H1 (cell line): ENCODE data around the gene FAM53A. TPM values are rescaled to one million over a fixed set of nuclear protein-coding genes. Genes with fewer than 3 reads are reported as not detected.

Experiments
- CTCF ChIA-PET: fragments of 300-600 bp; sonication (Branson Sonifier 250); formaldehyde crosslinking; loops from one replicate; lab custom pipeline; 2021; ENCODE audit not compliant: partially characterized antibody; lab: Charles Lee
- POLR2A ChIA-PET: fragments of 300-600 bp; sonication (Branson Sonifier 250); formaldehyde crosslinking; loops from one replicate; lab custom pipeline; 2021; ENCODE audit warnings: inconsistent platforms; ENCODE audit not compliant: partially characterized antibody; lab: Charles Lee
- DNase-seq, 2 experiments: peaks; one replicate each; pipeline versions ENCODE4 v3.0.0 to v3.0.0-alpha.2; 2010 to 2022; ENCODE audit warnings: low spot score in 2 of 2, low read depth in 1 of 2, mixed read lengths in 1 of 2
- FAIRE-seq: peaks from 2 replicates; lab custom pipeline; 2011; peaks lifted over from hg19 to GRCh38; lab: Jason Lieb, UNC
- H2AFZ ChIP-seq: 2 replicates; pipeline ENCODE4 v1.8.1; 2012; ENCODE audit warnings: low read length, inconsistent platforms
- H2AK5ac ChIP-seq: 2 replicates; pipeline ENCODE4 v1.6.1; 2013; ENCODE audit warnings: low read depth, low read length
- H2BK120ac ChIP-seq: replicated peaks from 2 replicates; pipeline ENCODE3; 2013; ENCODE audit warnings: low read depth, low read length, inconsistent platforms
- H2BK12ac ChIP-seq: 2 replicates; pipeline ENCODE4 v1.6.1; 2013; ENCODE audit warnings: low read depth, low read length
- H2BK15ac ChIP-seq: 2 replicates; pipeline ENCODE4 v1.6.1; 2013; ENCODE audit warnings: low read length
- H2BK20ac ChIP-seq: 2 replicates; pipeline ENCODE4 v1.6.1; 2013; ENCODE audit warnings: low read length
- H2BK5ac ChIP-seq: 2 replicates; pipeline ENCODE4 v1.6.1; 2013; ENCODE audit warnings: low read depth, low read length
- H3K14ac ChIP-seq: 2 replicates; pipeline ENCODE4 v1.6.1; 2013; ENCODE audit warnings: inconsistent platforms; ENCODE audit not compliant: insufficient read length
- H3K18ac ChIP-seq: 2 replicates; pipeline ENCODE4 v1.6.1; 2013; ENCODE audit warnings: low read length; ENCODE audit errors: extremely low read depth
- H3K23ac ChIP-seq: 2 replicates; pipeline ENCODE4 v1.6.1; 2013; ENCODE audit warnings: inconsistent platforms; ENCODE audit not compliant: insufficient read length
- H3K23me2 ChIP-seq: 2 replicates; pipeline ENCODE4 v1.6.1; 2013; ENCODE audit warnings: low read depth, low read length
- H3K27ac ChIP-seq: 2 replicates; pipeline ENCODE4 v1.6.1; 2011; ENCODE audit warnings: low read depth, low read length, inconsistent platforms
- H3K27me3 ChIP-seq, 4 experiments: replicated peaks in 1 of 4; 1 replicate in 1 of 4; 2 replicates in 3 of 4; pipeline versions ENCODE4 v1.6.1 to v1.8.1; 2011 to 2013; ENCODE audit warnings: low read length in 3 of 4, mild to moderate bottlenecking in 3 of 4, inconsistent platforms in 2 of 4, mixed read lengths in 2 of 4, moderate library complexity in 1 of 4; ENCODE audit not compliant: control insufficient read depth in 3 of 4, insufficient read depth in 3 of 4; ENCODE audit errors: extremely low read depth in 1 of 4
- H3K36me3 ChIP-seq, 4 experiments: 2 replicates each; pipeline versions ENCODE4 v1.6.1 to v1.8.1; 2011 to 2013; ENCODE audit warnings: mild to moderate bottlenecking in 4 of 4, low read length in 3 of 4, moderate library complexity in 2 of 4, control low read depth in 1 of 4, inconsistent platforms in 1 of 4; ENCODE audit not compliant: insufficient read depth in 4 of 4, control insufficient read depth in 2 of 4
- H3K4ac ChIP-seq: replicated peaks from 2 replicates; pipeline ENCODE3; 2013; ENCODE audit warnings: low read length, low read depth, mixed read lengths, inconsistent platforms; ENCODE audit not compliant: insufficient read length
- H3K4me1 ChIP-seq, 4 experiments: replicated peaks in 1 of 4; 1 replicate in 1 of 4; 2 replicates in 3 of 4; pipeline versions ENCODE4 v1.6.1 to v1.8.1; 2011 to 2013; ENCODE audit warnings: low read length in 3 of 4, inconsistent platforms in 2 of 4, mixed read lengths in 1 of 4; ENCODE audit not compliant: insufficient read depth in 4 of 4, control insufficient read depth in 3 of 4
- H3K4me2 ChIP-seq, 2 experiments: 2 replicates each; pipeline versions ENCODE4 v1.6.1 to v1.8.1; 2011 to 2013; ENCODE audit warnings: low read depth in 2 of 2, low read length in 2 of 2, control low read depth in 1 of 2, inconsistent platforms in 1 of 2, mild to moderate bottlenecking in 1 of 2; ENCODE audit not compliant: insufficient read depth in 1 of 2
- H3K4me3 ChIP-seq, 4 experiments: fragments of 200-600, 300-600 bp in 1 of 4; sonication (generic), shearing (Covaris generic), sonication (Bioruptor Twin) in 1 of 4; 2 replicates each; pipeline versions ENCODE4 v1.5.1 to v1.8.1; 2011 to 2016; ENCODE audit warnings: low read length in 4 of 4, low read depth in 3 of 4, control low read depth in 2 of 4, inconsistent platforms in 2 of 4, mild to moderate bottlenecking in 2 of 4, mixed read lengths in 1 of 4, moderate library complexity in 1 of 4; ENCODE audit not compliant: insufficient read depth in 2 of 4; ENCODE audit errors: extremely low read depth in 1 of 4
- H3K56ac ChIP-seq: replicated peaks from 2 replicates; pipeline ENCODE3; 2013; ENCODE audit warnings: low read depth, mild to moderate bottlenecking, mixed read lengths, low read length, inconsistent platforms; ENCODE audit not compliant: insufficient read length
- H3K79me1 ChIP-seq: 2 replicates; pipeline ENCODE4 v1.6.1; 2013; ENCODE audit warnings: low read depth, low read length, control low read depth
- H3K79me2 ChIP-seq, 2 experiments: 2 replicates each; pipeline versions ENCODE4 v1.6.1 to v1.8.1; 2012 to 2013; ENCODE audit warnings: low read length in 2 of 2, mild to moderate bottlenecking in 2 of 2, inconsistent platforms in 1 of 2; ENCODE audit not compliant: insufficient read depth in 2 of 2, control insufficient read depth in 1 of 2
- H3K9ac ChIP-seq, 4 experiments: replicated peaks in 1 of 4; 1 replicate in 1 of 4; 2 replicates in 3 of 4; pipeline versions ENCODE4 v1.6.1 to v1.8.1; 2011 to 2013; ENCODE audit warnings: low read depth in 3 of 4, low read length in 3 of 4, control low read depth in 2 of 4, mild to moderate bottlenecking in 2 of 4, moderate library complexity in 2 of 4, inconsistent platforms in 1 of 4; ENCODE audit errors: extremely low read depth in 1 of 4
- H3K9me3 ChIP-seq, 2 experiments: 2 replicates each; pipeline versions ENCODE4 v1.6.1 to v1.8.1; 2012 to 2013; ENCODE audit warnings: mild to moderate bottlenecking in 2 of 2, moderate library complexity in 2 of 2, control low read depth in 1 of 2, inconsistent platforms in 1 of 2, low read depth in 1 of 2, low read length in 1 of 2, mixed read lengths in 1 of 2; ENCODE audit not compliant: insufficient read depth in 2 of 2
- H4K20me1 ChIP-seq, 2 experiments: replicated peaks in 1 of 2; 2 replicates each; pipeline versions ENCODE3 to v1.8.1; 2011 to 2013; ENCODE audit warnings: inconsistent platforms in 2 of 2, low read length in 2 of 2, mild to moderate bottlenecking in 1 of 2; ENCODE audit not compliant: insufficient read depth in 2 of 2, control insufficient read depth in 1 of 2
- H4K5ac ChIP-seq: 2 replicates; pipeline ENCODE4 v1.6.1; 2013; ENCODE audit warnings: low read length, low read depth, mixed read lengths, inconsistent platforms; ENCODE audit not compliant: insufficient read length
- H4K8ac ChIP-seq: 2 replicates; pipeline ENCODE4 v1.8.0; 2013; ENCODE audit warnings: mild to moderate bottlenecking, moderate library complexity, low read length, inconsistent platforms; ENCODE audit not compliant: insufficient read depth; ENCODE audit errors: extremely low read depth
- H4K91ac ChIP-seq: replicated peaks from 2 replicates; pipeline ENCODE3; 2013; ENCODE audit warnings: low read length, mixed read lengths, inconsistent platforms; ENCODE audit not compliant: insufficient read length
- CBX8 ChIP-seq: fragments of 300-800, 300-1000 bp; sonication (generic); IDR thresholded peaks from 2 replicates; pipeline ENCODE4 v1.7.1; 2016; ENCODE audit warnings: low read depth, low read length, borderline replicate concordance
- WGBS, 2 experiments: shearing (Covaris generic) in 1 of 2; methylation state at CpG; one replicate each; pipeline versions ENCODE4 v1.1.6 to v1.1.7; 2013 to 2015; ENCODE audit warnings: low lambda C conversion rate in 2 of 2, mixed read lengths in 2 of 2, inconsistent platforms in 1 of 2, low coverage in 1 of 2, missing lambda C conversion rate in 1 of 2; ENCODE audit not compliant: insufficient replicate concordance in 2 of 2, insufficient coverage in 1 of 2, insufficient read length in 1 of 2; ENCODE audit errors: extremely low coverage in 1 of 2, missing lambda C conversion rate in 1 of 2; 5-methylcytosine and 5-hydroxymethylcytosine counted together
- polyA plus RNA-seq, 7 experiments: library from polyadenylated mRNA; depleted of rRNA in 3 of 7; stranded (reverse) in 5 of 7; unstranded in 2 of 7; fragments of >200 nt in 5 of 7; fragments of 200-250 nt in 2 of 7; gene quantifications; 1 replicate in 5 of 7; 2 replicates in 1 of 7; 4 replicates in 1 of 7; pipeline versions ENCODE4 v1.2.1 to v1.2.3, GENCODE V29; 2011 to 2013; ENCODE audit warnings: missing spikeins in 2 of 7, mixed read lengths in 2 of 7
- total RNA-seq: library from RNA; stranded (reverse); fragmentation: NEBNext Ultra II Directional; extraction: Animal tissue kit (Norgen Biotek cat#: 25700); gene quantifications from 2 replicates; pipeline ENCODE4 v1.2.1, GENCODE V29; 2021

FAM53A gene
- total and polyA plus RNA-seq, 2 of the 8 experiments (the other 6 are each of a cell fraction or from before 2014, with no cell fraction given) = 1.9 to 2.0 TPM

DNA sequence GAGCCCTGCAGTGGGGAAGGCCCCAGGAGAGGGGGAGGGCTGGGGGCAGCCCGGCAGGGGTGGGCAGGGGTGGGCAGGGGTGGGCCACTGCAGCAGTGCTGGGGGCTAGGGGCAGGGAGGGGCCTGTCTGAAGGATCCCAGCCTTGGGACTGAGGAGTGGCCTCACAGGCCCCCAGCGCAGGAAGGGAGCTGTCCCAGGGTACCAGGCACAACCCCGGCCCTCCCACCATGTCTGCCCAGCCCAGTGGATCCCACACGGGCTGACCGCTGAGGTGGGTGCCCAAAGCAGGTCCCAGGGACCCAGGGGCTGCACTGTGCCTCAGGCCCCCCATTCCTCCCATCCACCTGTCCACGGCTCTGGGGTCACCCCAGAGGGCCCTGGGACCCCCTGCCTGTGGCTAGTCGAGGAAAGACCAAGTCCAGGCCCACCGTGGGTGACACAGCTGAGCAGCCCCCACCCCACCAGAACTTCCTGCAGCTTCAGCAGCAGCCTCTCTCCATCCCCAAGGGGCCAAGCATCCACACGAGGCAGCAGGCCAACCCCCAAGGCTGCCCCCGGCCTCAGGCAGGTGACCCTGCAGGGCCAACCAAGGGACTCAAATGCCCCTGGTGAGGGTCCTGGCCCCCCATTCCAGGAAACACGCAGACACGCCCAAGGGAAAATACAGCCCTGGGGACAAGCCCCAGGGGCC is 46.4 kb downstream of the FAM53A start:
- Histone ChIP-seq H2BK5ac (no peak overlapping the region), H3K4me3 (no peak overlapping the region), H3K27ac (no peak overlapping the region), H3K23ac (no peak overlapping the region), H2BK20ac (no peak overlapping the region), H4K8ac (peak overlapping the region; percentile 89), H3K79me1 (no peaks in the 10 kb centered on the region), H3K4ac (no peak overlapping the region), H3K4me1 (no peaks in the 10 kb centered on the region), H2BK120ac (no peak overlapping the region), H3K79me2 (no peaks in the 10 kb centered on the region), H3K14ac (no peak overlapping the region), H4K5ac (no peak overlapping the region), H3K23me2 (no peaks in the 10 kb centered on the region), H3K56ac (no peak overlapping the region), H3K4me2 (no peak overlapping the region), H4K91ac (no peak overlapping the region), H3K36me3 (no peaks in the 10 kb centered on the region), H2BK15ac (no peak overlapping the region), H3K9me3 (no peaks in the 10 kb centered on the region), H2AFZ (no peak overlapping the region), H3K27me3 (no peaks in the 10 kb centered on the region), H2AK5ac (no peak overlapping the region), H3K18ac (no peak overlapping the region), H3K9ac (no peak overlapping the region), H2BK12ac (no peak overlapping the region), H4K20me1 (peaks cover 0 to 2% of the 10 kb centered on the region in 2 experiments)
- POLR2A ChIA-PET = interaction anchor here (0.7 kb wide), 1 partner anchor 30 kb away, joined by 3 read pairs; no protein-coding TSS in a partner anchor
- CTCF ChIA-PET = interaction anchor here (2.1 kb wide), 1 partner anchor 8 kb away, joined by 9 read pairs; no protein-coding TSS in a partner anchor
- FAIRE-seq = no peak
- DNase-seq = no peak
- WGBS, 2 experiments = 87% methylated on average over 9 of the region's 12 CpGs; no CpG with 5 or more reads in 1 of the 2 experiments
- no peak for TF ChIP-seq CBX8
